Hepatocyte (in vitro differentiated cells): ENCODE measurements around the gene SLC41A3. TPM values are rescaled to one million over a fixed set of nuclear protein-coding genes. Genes with fewer than 3 reads are reported as not detected.

Source experiments
- DNase-seq: peaks from one replicate; pipeline ENCODE4 v3.0.0-alpha.2; 2016; ENCODE audit warnings: low spot score
- H2AFZ ChIP-seq: fragments of 200-600 bp; sonication (generic); 2 replicates; pipeline ENCODE4 v1.6.0; 2016; ENCODE audit warnings: antibody characterized with exemption, mild to moderate bottlenecking
- H3K27ac ChIP-seq: fragments of 200-600 bp; sonication (generic); 2 replicates; pipeline ENCODE4 v1.5.1; 2016; ENCODE audit warnings: mild to moderate bottlenecking
- H3K27me3 ChIP-seq: fragments of 200-600 bp; sonication (generic); 2 replicates; pipeline ENCODE4 v1.6.1; 2016
- H3K36me3 ChIP-seq: fragments of 200-600 bp; sonication (generic); replicated peaks from 2 replicates; pipeline ENCODE4 v1.5.1; 2016; ENCODE audit warnings: low read depth; ENCODE audit not compliant: insufficient read depth
- H3K4me1 ChIP-seq: fragments of 200-600 bp; sonication (generic); 2 replicates; pipeline ENCODE4 v1.5.1; 2016; ENCODE audit warnings: mild to moderate bottlenecking, moderate library complexity; ENCODE audit not compliant: insufficient read depth
- H3K4me2 ChIP-seq: fragments of 200-600 bp; sonication (generic); 2 replicates; pipeline ENCODE4 v1.6.0; 2016
- H3K4me3 ChIP-seq: fragments of 200-600 bp; sonication (generic); 2 replicates; pipeline ENCODE4 v1.5.1; 2016; ENCODE audit warnings: mild to moderate bottlenecking
- H3K79me2 ChIP-seq: fragments of 200-600 bp; sonication (generic); 2 replicates; pipeline ENCODE4 v1.6.0; 2017; ENCODE audit warnings: mild to moderate bottlenecking
- H3K9me2 ChIP-seq: fragments of 200-600 bp; sonication (generic); replicated peaks from 2 replicates; pipeline ENCODE4 v1.6.0; 2017; ENCODE audit warnings: mild to moderate bottlenecking; ENCODE audit not compliant: insufficient read depth
- H3K9me3 ChIP-seq: fragments of 200-600 bp; sonication (generic); 2 replicates; pipeline ENCODE4 v1.5.1; 2016; ENCODE audit warnings: low read depth, mild to moderate bottlenecking
- H4K20me1 ChIP-seq: fragments of 200-600 bp; sonication (generic); 2 replicates; pipeline ENCODE4 v1.6.0; 2016; ENCODE audit warnings: mild to moderate bottlenecking; ENCODE audit not compliant: insufficient read depth, poor library complexity, severe bottlenecking
- EZH2 ChIP-seq: fragments of 200-600 bp; sonication (generic); IDR thresholded peaks from 2 replicates; pipeline ENCODE4 v1.6.1; 2016; ENCODE audit warnings: antibody characterized with exemption, mild to moderate bottlenecking, borderline replicate concordance
- EZH2phosphoT487 ChIP-seq: fragments of 200-600 bp; sonication (generic); IDR thresholded peaks from one replicate; pipeline ENCODE4 v1.6.1; 2018; ENCODE audit warnings: antibody characterized with exemption, mild to moderate bottlenecking, low read depth, moderate library complexity; ENCODE audit not compliant: unreplicated experiment, severe bottlenecking
- WGBS: methylation state at CpG from one replicate; pipeline ENCODE4 v1.1.6; 2016; ENCODE audit warnings: low lambda C conversion rate; ENCODE audit errors: missing lambda C conversion rate; 5-methylcytosine and 5-hydroxymethylcytosine counted together
- polyA plus RNA-seq: library from polyadenylated mRNA; unstranded; fragments of >200 nt; fragmentation: Nextera tagmentation; extraction: Ambion mirVana; gene quantifications from 2 replicates; pipeline ENCODE4 v1.2.1, GENCODE V29; 2016
- total RNA-seq: library from RNA; depleted of rRNA; stranded (reverse); fragments of >200 nt; gene quantifications from 2 replicates; pipeline ENCODE4 v1.2.3, GENCODE V29; 2014
- TF ChIP-seq, protein P1 (sequence below): fragments of 200-600 bp; sonication (generic); IDR thresholded peaks from 2 replicates; pipeline ENCODE4 v1.5.1; 2016; ENCODE audit warnings: antibody characterized with exemption, mild to moderate bottlenecking; ENCODE audit not compliant: poor library complexity

Gene SLC41A3
- total and polyA plus RNA-seq, 2 experiments from 2014 or later: 29.3 to 43.4 TPM

DNA sequence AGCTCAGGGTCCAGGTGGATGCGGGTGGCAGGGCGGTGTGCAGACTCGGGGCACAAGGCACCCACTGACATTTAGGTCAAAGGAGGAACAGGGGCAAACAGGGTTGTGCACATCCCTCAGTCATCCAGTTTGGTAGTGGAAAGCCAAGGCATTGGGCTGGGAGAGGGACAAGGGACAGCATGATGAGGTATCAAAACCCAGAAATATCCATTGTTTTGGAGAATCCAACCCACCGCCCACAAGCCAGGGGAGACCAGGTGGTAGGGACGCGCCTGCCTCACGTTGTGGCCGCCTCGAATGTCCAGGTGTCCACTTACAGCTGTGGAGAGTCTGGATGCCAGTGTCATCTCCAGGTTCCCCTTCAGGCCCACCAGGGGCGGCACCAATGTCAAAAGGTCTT, 33.3 kb downstream of the SLC41A3 start:
- Histone ChIP-seq H3K36me3 (no peaks in the 10 kb centered on the region), H3K9me2 (no peaks in the 10 kb centered on the region), H3K27me3 (no peaks in the 10 kb centered on the region), H3K9me3 (no peaks in the 10 kb centered on the region), H4K20me1 (no peaks in the 10 kb centered on the region), H3K4me3 (no peak overlapping the region), H2AFZ (no peak overlapping the region), H3K79me2 (no peaks in the 10 kb centered on the region), H3K27ac (no peak overlapping the region), H3K4me2 (no peak overlapping the region), H3K4me1 (no peaks in the 10 kb centered on the region)
- no peak for DNase-seq
- whole genome bisulfite sequencing: 99% methylated on average over 10 of the region's 10 CpGs
- no peak for TF ChIP-seq EZH2phosphoT487
- TF ChIP-seq EZH2: no peak
- TF ChIP-seq, protein P1, sequence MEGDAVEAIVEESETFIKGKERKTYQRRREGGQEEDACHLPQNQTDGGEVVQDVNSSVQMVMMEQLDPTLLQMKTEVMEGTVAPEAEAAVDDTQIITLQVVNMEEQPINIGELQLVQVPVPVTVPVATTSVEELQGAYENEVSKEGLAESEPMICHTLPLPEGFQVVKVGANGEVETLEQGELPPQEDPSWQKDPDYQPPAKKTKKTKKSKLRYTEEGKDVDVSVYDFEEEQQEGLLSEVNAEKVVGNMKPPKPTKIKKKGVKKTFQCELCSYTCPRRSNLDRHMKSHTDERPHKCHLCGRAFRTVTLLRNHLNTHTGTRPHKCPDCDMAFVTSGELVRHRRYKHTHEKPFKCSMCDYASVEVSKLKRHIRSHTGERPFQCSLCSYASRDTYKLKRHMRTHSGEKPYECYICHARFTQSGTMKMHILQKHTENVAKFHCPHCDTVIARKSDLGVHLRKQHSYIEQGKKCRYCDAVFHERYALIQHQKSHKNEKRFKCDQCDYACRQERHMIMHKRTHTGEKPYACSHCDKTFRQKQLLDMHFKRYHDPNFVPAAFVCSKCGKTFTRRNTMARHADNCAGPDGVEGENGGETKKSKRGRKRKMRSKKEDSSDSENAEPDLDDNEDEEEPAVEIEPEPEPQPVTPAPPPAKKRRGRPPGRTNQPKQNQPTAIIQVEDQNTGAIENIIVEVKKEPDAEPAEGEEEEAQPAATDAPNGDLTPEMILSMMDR: no peak

DNA sequence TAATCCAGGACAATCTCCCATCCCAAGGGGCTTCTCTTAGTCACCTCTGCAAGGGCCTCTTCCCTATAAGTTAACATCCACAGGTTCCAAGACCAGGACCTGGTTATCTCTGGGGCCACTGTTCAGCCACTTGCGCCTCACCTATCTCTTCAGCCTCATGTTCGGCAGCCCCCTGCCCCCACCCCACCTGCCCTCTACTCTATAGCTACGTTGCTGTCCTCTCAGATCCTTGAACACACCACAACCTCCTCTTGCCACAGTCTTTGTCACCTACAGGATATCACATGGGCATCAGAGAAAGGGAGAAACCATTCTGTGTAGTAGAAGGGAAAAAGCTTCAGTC, 33.9 kb downstream of the SLC41A3 start:
- H3K27ac ChIP-seq: no peak overlapping the region
- H3K4me1 ChIP-seq: no peaks in the 10 kb centered on the region
- H4K20me1 ChIP-seq: no peaks in the 10 kb centered on the region
- H3K79me2 ChIP-seq: no peaks in the 10 kb centered on the region
- no peak for DNase-seq
- H3K4me2 ChIP-seq: no peak overlapping the region
- H2AFZ ChIP-seq: no peak overlapping the region
- H3K9me2 ChIP-seq: no peaks in the 10 kb centered on the region
- WGBS: 95% methylated on average over 3 of the region's 3 CpGs
- no peaks in the 10 kb centered on the region for H3K9me3 ChIP-seq
- no peak overlapping the region for H3K4me3 ChIP-seq
- H3K36me3 ChIP-seq: no peaks in the 10 kb centered on the region
- H3K27me3 ChIP-seq: no peaks in the 10 kb centered on the region
- TF ChIP-seq EZH2phosphoT487 (no peak), EZH2 (no peak)
- TF ChIP-seq, protein P1: no peak

DNA sequence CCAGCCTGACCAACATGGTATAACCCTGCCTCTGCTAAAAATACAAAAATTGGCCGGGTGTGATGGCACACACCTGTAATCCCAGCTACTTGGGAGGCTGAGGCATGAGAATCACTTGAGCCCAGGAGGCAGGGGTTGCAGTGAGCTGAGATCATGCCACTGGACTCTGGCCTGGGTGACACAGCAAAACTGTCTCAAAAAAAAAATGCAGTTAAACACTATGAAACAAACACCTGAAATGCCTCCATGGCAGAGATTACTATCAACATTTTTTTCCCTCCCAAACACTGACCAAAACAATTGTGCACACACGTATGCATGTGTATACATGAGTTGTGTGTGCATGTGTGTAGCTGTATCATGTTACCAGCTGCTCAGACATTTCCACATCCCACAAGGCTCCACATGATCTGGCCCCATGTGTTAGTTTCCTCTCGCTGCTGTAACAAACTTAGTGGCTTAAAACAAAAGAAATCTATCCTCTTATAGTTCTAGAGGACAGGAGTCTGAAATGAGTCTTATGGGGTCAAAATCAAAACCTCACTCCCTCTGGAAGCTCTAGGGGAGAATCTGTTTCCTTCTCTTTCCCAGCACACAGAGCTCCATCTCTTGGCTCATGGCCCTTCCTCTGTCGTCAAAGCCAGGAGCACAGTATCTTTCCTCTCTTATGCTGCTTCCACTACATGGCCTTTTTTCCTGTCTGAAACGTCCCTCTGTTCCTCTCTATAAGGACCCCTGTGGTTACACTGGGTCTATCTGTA, 34.5 kb downstream of the SLC41A3 start:
- Histone ChIP-seq H3K4me1 (no peaks in the 10 kb centered on the region), H3K9me3 (no peaks in the 10 kb centered on the region), H4K20me1 (no peaks in the 10 kb centered on the region), H3K4me2 (no peak overlapping the region), H3K79me2 (no peaks in the 10 kb centered on the region), H2AFZ (no peak overlapping the region), H3K36me3 (no peaks in the 10 kb centered on the region), H3K27ac (no peak overlapping the region), H3K4me3 (no peak overlapping the region), H3K27me3 (no peaks in the 10 kb centered on the region), H3K9me2 (no peaks in the 10 kb centered on the region)
- TF ChIP-seq, protein P1: no peak
- no peak for TF ChIP-seq EZH2phosphoT487
- TF ChIP-seq EZH2: no peak
- DNase-seq: no peak
- 81% methylated on average over 5 of the region's 5 CpGs for WGBS

DNA sequence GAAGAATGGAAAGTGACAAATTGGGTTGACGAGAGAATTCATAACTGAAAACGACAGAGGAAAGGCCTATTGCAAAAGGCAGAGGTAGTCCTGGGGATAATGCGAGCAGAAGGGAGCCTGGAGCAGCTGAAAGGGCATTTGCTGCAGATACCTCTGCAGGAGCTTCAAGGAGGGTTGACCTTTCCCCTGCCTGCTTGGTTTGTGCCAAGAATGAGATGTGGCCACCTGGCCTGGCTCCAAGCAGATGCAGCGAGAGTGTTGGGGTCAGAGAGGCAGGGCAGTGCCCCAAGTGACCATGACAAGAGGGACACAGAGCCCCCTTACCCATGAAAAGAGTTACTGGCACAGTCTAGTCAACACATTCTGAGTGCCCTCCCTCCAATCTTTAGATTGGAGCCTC, 43.5 kb downstream of the SLC41A3 start:
- Histone ChIP-seq H3K27ac (no peak overlapping the region), H3K9me3 (no peaks in the 10 kb centered on the region), H3K36me3 (no peaks in the 10 kb centered on the region), H2AFZ (no peak overlapping the region), H3K79me2 (no peaks in the 10 kb centered on the region), H3K9me2 (no peaks in the 10 kb centered on the region), H3K27me3 (no peaks in the 10 kb centered on the region), H4K20me1 (no peaks in the 10 kb centered on the region), H3K4me2 (no peak overlapping the region), H3K4me3 (no peak overlapping the region), H3K4me1 (no peaks in the 10 kb centered on the region)
- no peak for TF ChIP-seq EZH2
- TF ChIP-seq, protein P1: no peak
- no peak for TF ChIP-seq EZH2phosphoT487
- no peak for DNase-seq
- 95% methylated on average over 4 of the region's 4 CpGs for WGBS
